Measurements from ENCODE around the gene HDLBP.

DNA sequence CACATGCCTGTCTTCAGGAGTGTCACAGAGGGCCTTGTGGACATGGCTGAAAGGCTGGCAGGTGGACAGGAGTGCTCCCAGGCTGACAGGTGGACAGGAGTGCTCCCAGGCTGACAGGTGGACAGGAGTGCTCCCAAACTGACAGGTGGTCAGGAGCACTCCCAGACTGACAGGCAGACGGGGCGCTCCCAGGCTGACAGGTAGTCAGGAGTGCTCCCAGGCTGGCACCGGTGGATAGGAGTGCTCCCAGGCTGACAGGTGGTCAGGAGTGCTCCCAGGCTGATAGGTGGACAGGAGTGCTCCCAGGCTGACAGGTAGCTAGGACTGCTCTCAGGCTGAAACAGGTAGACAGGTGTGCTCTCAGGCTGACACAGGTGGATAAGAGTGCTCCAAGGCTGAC is 110.4 kb downstream of the HDLBP start:
- TF ChIP-seq POLR2A (IDR thresholded peaks at IDR 0.05) (no peak), CTCF (IDR thresholded peaks at IDR 0.05) (no peak)

Measured in tibial nerve (tissue), 3 donors.